ENCODE data around the gene FBXO42. TPM values are rescaled to one million over a fixed set of nuclear protein-coding genes. Genes with fewer than 3 reads are reported as not detected.

The FBXO42 gene
- total and polyA plus RNA-seq, 9 of the 15 experiments (the other 6 are each of a cell fraction or from before 2014, with no cell fraction given), result 7.2 to 24.8 (median 17.4) TPM

DNA sequence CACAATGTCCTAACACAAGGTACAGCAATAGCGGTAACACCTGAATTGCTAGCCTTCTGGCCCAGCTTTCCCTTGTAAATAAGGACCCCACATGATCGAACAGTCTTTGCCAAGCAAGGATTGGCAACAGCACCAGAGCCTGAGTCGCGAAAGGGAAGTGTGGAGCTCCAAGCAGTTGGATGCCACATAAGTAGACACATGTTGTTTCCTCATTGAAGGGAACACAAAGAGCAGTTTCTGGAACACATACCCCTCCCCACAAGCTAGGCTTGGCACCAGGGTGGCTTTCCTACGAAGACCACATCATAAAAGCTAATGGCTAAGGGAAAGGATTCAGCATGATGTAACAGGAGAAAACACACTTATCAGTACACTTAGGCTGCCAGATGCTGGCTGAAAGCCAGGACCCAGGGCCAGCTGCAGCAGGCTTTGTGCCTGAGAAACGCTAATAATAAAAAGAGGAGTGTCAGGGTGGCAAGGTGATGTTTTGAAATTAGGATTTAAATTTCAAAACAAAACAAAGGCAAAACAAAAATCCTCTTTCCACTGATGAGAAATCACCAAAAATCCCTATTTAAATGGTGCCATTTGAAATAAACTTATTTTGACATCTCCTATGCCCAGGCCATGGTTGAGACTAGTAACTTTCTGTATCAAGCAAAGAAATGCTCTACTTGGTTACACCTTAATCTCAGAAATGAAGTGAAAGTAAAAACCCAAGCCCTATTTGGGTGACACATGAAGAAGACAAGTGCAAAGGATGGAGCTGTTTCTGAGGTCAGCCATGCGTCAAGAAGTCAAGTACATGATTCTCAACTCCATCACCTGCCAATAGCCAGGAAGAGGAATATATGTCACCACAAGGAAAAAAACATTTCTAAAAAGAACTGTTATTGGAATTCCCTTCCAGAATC is 103.4 kb downstream of the FBXO42 start (continued):
- TF ChIP-seq RBBP5 (IDR thresholded peaks at IDR 0.05; ENCODE audit: borderline replicate concordance, insufficient read depth, low read length, poor library complexity, severe bottlenecking), result no peak
- TF ChIP-seq ZNF551 (CRISPR knock-in tag; IDR thresholded peaks at IDR 0.05), result no peak
- peak; percentile 49; the same call in 1 of the 2 replicates for TF ChIP-seq KDM2B (CRISPR knock-in tag; IDR thresholded peaks at IDR 0.05)
- TF ChIP-seq, protein P1, sequence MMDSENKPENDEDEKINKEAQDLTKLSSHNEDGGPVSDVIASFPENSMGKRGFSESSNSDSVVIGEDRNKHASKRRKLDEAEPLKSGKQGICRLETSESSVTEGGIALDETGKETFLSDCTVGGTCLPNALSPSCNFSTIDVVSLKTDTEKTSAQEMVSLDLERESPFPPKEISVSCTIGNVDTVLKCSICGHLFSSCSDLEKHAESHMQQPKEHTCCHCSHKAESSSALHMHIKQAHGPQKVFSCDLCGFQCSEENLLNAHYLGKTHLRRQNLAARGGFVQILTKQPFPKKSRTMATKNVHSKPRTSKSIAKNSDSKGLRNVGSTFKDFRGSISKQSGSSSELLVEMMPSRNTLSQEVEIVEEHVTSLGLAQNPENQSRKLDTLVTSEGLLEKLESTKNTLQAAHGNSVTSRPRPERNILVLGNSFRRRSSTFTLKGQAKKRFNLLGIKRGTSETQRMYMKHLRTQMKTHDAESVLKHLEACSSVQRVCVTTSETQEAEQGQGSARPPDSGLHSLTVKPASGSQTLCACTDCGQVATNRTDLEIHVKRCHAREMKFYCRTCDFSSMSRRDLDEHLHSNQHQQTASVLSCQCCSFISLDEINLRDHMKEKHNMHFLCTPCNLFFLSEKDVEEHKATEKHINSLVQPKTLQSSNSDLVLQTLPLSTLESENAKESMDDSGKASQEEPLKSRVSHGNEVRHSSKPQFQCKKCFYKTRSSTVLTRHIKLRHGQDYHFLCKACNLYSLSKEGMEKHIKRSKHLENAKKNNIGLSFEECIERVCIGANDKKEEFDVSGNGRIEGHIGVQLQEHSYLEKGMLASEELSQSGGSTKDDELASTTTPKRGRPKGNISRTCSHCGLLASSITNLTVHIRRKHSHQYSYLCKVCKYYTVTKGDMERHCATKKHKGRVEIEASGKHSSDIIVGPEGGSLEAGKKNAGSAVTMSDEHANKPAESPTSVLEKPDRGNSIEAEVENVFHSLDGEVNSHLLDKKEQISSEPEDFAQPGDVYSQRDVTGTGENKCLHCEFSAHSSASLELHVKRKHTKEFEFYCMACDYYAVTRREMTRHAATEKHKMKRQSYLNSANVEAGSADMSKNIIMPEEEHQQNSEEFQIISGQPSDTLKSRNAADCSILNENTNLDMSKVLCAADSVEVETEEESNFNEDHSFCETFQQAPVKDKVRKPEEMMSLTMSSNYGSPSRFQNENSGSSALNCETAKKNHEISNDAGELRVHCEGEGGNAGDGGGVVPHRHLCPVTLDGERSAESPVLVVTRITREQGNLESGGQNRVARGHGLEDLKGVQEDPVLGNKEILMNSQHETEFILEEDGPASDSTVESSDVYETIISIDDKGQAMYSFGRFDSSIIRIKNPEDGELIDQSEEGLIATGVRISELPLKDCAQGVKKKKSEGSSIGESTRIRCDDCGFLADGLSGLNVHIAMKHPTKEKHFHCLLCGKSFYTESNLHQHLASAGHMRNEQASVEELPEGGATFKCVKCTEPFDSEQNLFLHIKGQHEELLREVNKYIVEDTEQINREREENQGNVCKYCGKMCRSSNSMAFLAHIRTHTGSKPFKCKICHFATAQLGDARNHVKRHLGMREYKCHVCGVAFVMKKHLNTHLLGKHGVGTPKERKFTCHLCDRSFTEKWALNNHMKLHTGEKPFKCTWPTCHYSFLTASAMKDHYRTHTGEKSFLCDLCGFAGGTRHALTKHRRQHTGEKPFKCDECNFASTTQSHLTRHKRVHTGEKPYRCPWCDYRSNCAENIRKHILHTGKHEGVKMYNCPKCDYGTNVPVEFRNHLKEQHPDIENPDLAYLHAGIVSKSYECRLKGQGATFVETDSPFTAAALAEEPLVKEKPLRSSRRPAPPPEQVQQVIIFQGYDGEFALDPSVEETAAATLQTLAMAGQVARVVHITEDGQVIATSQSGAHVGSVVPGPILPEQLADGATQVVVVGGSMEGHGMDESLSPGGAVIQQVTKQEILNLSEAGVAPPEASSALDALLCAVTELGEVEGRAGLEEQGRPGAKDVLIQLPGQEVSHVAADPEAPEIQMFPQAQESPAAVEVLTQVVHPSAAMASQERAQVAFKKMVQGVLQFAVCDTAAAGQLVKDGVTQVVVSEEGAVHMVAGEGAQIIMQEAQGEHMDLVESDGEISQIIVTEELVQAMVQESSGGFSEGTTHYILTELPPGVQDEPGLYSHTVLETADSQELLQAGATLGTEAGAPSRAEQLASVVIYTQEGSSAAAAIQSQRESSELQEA (IDR thresholded peaks at IDR 0.05; ENCODE audit: low read depth), result no peak
- peak; percentile 47; the same call in 1 of the 2 replicates for TF ChIP-seq ZBTB12 (CRISPR knock-in tag; IDR thresholded peaks at IDR 0.05)
- TF ChIP-seq HINFP (tag; conservative IDR thresholded peaks at IDR 0.05; ENCODE audit: low read depth), result peak; percentile 82
- TF ChIP-seq HCFC1 (IDR thresholded peaks at IDR 0.05; ENCODE audit: low read depth, low read length), result peak; percentile 34; the same call in 1 of the 2 replicates
- TF ChIP-seq IRF2 (CRISPR knock-in tag; IDR thresholded peaks at IDR 0.05), result no peak
- TF ChIP-seq, protein P2, sequence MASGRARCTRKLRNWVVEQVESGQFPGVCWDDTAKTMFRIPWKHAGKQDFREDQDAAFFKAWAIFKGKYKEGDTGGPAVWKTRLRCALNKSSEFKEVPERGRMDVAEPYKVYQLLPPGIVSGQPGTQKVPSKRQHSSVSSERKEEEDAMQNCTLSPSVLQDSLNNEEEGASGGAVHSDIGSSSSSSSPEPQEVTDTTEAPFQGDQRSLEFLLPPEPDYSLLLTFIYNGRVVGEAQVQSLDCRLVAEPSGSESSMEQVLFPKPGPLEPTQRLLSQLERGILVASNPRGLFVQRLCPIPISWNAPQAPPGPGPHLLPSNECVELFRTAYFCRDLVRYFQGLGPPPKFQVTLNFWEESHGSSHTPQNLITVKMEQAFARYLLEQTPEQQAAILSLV (tag; IDR thresholded peaks at IDR 0.05), result peak; percentile 84
- TF ChIP-seq, protein P3, sequence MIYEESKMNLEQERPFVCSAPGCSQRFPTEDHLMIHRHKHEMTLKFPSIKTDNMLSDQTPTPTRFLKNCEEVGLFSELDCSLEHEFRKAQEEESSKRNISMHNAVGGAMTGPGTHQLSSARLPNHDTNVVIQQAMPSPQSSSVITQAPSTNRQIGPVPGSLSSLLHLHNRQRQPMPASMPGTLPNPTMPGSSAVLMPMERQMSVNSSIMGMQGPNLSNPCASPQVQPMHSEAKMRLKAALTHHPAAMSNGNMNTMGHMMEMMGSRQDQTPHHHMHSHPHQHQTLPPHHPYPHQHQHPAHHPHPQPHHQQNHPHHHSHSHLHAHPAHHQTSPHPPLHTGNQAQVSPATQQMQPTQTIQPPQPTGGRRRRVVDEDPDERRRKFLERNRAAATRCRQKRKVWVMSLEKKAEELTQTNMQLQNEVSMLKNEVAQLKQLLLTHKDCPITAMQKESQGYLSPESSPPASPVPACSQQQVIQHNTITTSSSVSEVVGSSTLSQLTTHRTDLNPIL (CRISPR knock-in tag; IDR thresholded peaks at IDR 0.05), result no peak
- TF ChIP-seq U2AF1 (optimal IDR thresholded peaks at IDR 0.05; ENCODE audit: low read depth, low read length), result no peak
- no peak for TF ChIP-seq MEF2A (IDR thresholded peaks at IDR 0.05; ENCODE audit: control insufficient read depth, low read depth, low read length)

All from K562 (cell line).